GM12872 (cell line): ENCODE measurements around the gene R3HDM2.

Experiments used
- CTCF ChIP-seq: IDR thresholded peaks from 3 replicates; pipeline ENCODE4 v1.5.1; 2011; ENCODE audit warnings: low read depth, mild to moderate bottlenecking, low read length, moderate library complexity; ENCODE audit not compliant: insufficient read depth

The R3HDM2 gene

GRCh38 chr12:57470970-57471656 lies 40.3 kb upstream of the R3HDM2 start:
- no peak for TF ChIP-seq CTCF

GRCh38 chr12:57470286-57470969 lies 39.6 kb upstream of the R3HDM2 start:
- no peak for TF ChIP-seq CTCF

DNA sequence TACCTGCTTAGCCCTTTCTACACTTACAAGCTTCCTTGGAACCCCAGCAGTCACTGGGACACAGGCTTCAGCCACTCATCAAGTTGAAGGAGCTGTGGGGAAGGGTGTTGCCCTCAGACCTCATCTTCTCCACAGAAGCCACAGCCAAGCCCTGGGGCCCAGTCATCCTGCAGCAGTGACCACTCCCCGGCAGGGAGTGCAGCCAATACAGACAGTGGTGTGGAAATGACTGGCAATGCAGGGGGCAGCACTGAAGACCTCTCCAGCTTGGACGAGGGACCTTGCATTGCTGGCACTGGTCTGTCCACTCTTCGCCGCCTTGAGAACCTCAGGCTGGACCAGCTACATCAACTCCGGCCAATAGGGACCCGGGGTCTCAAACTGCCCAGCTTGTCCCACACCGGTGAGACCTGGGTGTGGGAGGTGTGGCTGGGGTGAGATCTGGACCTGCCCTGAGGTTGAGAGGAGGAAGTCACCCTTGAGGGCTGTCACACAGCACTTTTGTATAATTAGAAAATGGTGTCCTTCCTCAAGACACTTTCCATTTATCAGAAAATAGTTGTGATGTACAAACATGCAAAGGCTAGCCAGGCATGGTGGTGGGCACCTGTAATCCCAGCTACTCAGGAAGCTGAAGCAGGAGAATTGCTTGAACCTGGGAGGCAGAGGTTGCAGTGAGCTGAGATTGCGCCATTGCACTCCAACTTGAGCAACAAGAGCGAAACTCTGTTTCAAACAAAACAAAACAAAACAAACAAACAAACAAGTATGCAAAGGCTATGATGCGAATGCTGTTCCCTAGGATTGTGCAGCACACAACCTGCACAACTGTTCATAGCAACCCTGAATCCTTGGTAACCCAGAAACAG lies 38.7 kb upstream of the R3HDM2 start:
- no peak for TF ChIP-seq CTCF

GRCh38 chr12:57467915-57468314 lies 37.1 kb upstream of the R3HDM2 start:
- TF ChIP-seq CTCF = no peak

- TF ChIP-seq CTCF = no peak
Observed at GRCh38 chr12:57467212-57467874, 36.5 kb upstream of the R3HDM2 start.

DNA sequence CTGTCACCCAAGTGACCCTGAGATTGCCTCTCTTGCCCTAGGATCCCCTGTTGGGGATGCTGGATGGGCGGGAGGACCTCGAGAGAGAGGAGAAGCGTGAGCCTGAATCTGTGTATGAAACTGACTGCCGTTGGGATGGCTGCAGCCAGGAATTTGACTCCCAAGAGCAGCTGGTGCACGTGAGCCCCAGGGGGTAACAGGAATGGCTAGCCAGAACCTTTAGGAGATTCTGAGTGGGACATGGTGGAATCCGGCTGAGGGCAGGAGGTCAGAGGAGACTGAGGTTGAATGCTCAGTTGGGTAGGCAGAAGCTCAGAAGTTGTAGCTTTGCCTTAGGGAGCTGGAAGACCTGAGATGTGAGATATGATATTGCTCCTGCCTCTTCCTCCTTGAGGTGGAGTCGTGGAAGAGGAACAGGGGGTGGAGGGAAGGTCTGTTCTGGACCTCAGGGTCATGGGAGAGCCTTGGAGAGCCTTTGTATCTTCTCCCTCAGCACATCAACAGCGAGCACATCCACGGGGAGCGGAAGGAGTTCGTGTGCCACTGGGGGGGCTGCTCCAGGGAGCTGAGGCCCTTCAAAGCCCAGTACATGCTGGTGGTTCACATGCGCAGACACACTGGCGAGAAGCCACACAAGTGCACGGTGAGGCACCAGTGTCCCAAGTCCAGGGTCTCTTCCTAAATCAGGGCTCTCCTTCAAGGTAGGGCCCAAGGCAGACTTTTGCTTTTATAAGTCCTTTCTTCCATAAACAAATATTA lies 35.1 kb upstream of the R3HDM2 start:
- no peak for TF ChIP-seq CTCF
